Tibial nerve (tissue), 4 donors: ENCODE results near the gene NKAIN2. TPM values are rescaled to one million over a fixed set of nuclear protein-coding genes. Genes with fewer than 3 reads are reported as not detected.

Experiments
- DNase-seq, 2 donors: peaks; one replicate each; pipeline ENCODE4 v3.0.0-alpha.2; 2019; ENCODE audit warnings: low spot score in 2 of 2
- H3K27ac ChIP-seq, 4 donors: fragments of 200-600 bp; sonication (generic) in 3 of 4; one replicate each; pipeline ENCODE4 v1.5.1; 2017 to 2019; ENCODE audit warnings: mild to moderate bottlenecking in 1 of 4
- H3K27me3 ChIP-seq, 2 donors: fragments of 200-600 bp; sonication (generic) in 1 of 2; one replicate each; pipeline versions ENCODE4 v1.5.1 to v1.6.0; 2017 to 2019
- H3K36me3 ChIP-seq, 3 donors: fragments of 200-600 bp; sonication (generic); one replicate each; pipeline ENCODE4 v1.5.1; 2018 to 2019
- H3K4me1 ChIP-seq, 4 donors: fragments of 200-600 bp; sonication (generic) in 3 of 4; one replicate each; pipeline ENCODE4 v1.5.1; 2017 to 2019
- H3K4me3 ChIP-seq, 4 donors: fragments of 200-600 bp; sonication (generic) in 3 of 4; one replicate each; pipeline ENCODE4 v1.5.1; 2017 to 2019; ENCODE audit warnings: mild to moderate bottlenecking in 1 of 4, moderate library complexity in 1 of 4
- H3K9me3 ChIP-seq, 4 donors: fragments of 200-600 bp; sonication (generic) in 3 of 4; one replicate each; pipeline ENCODE4 v1.5.1; 2017 to 2019
- EP300 ChIP-seq, 2 donors: sonication (generic); formaldehyde crosslinking; IDR thresholded peaks; one replicate each; pipeline ENCODE4 v1.6.1; 2017; ENCODE audit warnings: antibody characterized with exemption in 2 of 2, mild to moderate bottlenecking in 1 of 2
- POLR2A ChIP-seq, 2 donors: fragments of 450-650 bp; IDR thresholded peaks; one replicate each; pipeline ENCODE4 v1.6.1; 2017; ENCODE audit warnings: antibody characterized with exemption in 2 of 2, mild to moderate bottlenecking in 2 of 2, moderate library complexity in 2 of 2
- WGBS, 2 donors: methylation state at CpG; one replicate each; pipeline ENCODE4 v1.1.5; 2018; 5-methylcytosine and 5-hydroxymethylcytosine counted together
- total RNA-seq, 4 donors: library from RNA; depleted of rRNA; stranded (reverse); fragments of >200 nt; gene quantifications; one replicate each; pipeline ENCODE4 v1.1.0, GENCODE V29; 2016
- TF ChIP-seq, protein P1 (sequence below), 5 experiments: fragments of 200-600 bp in 3 of 5; fragments of 450-650 bp in 2 of 5; sonication (generic) in 3 of 5; IDR thresholded peaks; one replicate each; pipeline ENCODE4 v1.5.1; 2016 to 2019; ENCODE audit warnings: antibody characterized with exemption in 5 of 5, mild to moderate bottlenecking in 3 of 5, moderate library complexity in 2 of 5

Gene NKAIN2
- total RNA-seq, 4 donors from 2014 or later: 8.1 to 20.8 (median 15.2) TPM

DNA sequence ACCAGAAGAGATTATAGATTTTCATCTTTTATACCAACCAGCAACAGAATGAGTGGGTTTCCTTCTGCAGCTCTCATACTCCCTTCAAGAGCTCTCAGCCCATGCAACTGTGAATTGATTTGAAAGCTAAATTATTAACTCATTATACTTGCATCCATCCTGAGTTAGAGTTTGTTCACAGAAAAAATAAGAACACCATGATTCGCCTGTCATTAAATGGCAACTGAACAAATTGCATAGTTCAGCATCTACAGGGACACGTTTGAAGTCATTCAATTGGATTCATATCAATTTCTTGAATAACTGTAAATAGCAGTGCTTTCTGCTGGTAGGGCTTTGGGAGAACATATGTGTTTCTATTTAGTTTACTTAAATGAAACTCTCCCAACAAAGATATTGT is 65.7 kb downstream of the NKAIN2 start:
- Histone ChIP-seq H3K4me3 (no peak overlapping the region), H3K27ac (no peak overlapping the region), H3K27me3 (no peaks in the 10 kb centered on the region), H3K9me3 (peaks cover 0 to 7% (median 0%) of the 10 kb centered on the region in 4 donors), H3K4me1 (no peaks in the 10 kb centered on the region), H3K36me3 (no peaks in the 10 kb centered on the region)
- DNase-seq: no peak
- no peak for TF ChIP-seq POLR2A (IDR thresholded peaks at IDR 0.05)
- TF ChIP-seq EP300 (IDR thresholded peaks at IDR 0.05): no peak
- TF ChIP-seq, protein P1, sequence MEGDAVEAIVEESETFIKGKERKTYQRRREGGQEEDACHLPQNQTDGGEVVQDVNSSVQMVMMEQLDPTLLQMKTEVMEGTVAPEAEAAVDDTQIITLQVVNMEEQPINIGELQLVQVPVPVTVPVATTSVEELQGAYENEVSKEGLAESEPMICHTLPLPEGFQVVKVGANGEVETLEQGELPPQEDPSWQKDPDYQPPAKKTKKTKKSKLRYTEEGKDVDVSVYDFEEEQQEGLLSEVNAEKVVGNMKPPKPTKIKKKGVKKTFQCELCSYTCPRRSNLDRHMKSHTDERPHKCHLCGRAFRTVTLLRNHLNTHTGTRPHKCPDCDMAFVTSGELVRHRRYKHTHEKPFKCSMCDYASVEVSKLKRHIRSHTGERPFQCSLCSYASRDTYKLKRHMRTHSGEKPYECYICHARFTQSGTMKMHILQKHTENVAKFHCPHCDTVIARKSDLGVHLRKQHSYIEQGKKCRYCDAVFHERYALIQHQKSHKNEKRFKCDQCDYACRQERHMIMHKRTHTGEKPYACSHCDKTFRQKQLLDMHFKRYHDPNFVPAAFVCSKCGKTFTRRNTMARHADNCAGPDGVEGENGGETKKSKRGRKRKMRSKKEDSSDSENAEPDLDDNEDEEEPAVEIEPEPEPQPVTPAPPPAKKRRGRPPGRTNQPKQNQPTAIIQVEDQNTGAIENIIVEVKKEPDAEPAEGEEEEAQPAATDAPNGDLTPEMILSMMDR (IDR thresholded peaks at IDR 0.05): no peak
- 37 to 46% methylated on average over 2 of the region's 2 CpGs for WGBS, 2 donors

DNA sequence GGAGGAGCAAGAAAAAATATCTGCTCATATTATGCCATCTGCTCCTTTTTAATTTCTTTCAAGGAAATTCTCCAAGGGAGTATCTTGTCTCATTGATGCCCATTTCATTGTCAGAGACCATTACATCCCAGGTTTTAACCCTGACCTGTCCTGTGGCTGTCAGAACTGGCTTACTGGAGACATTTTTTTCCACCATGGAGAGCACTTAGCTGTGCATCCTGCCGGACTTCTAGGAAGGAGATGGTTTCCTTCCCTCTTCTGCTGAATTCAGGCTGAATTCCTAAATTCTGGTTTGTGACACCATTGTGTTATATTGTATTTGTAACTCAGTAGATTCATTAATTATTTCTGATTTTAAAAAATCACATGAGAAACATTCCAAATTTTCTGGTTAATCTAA is 70.3 kb downstream of the NKAIN2 start:
- Histone ChIP-seq H3K4me1 (no peaks in the 10 kb centered on the region), H3K27me3 (no peaks in the 10 kb centered on the region), H3K36me3 (no peaks in the 10 kb centered on the region), H3K27ac (no peak overlapping the region), H3K9me3 (peaks cover 0 to 7% (median 0%) of the 10 kb centered on the region in 4 donors), H3K4me3 (no peak overlapping the region)
- no peak for DNase-seq
- 48 to 54% methylated on average over 1 of the region's 1 CpG for WGBS, 2 donors
- TF ChIP-seq, protein P1 (IDR thresholded peaks at IDR 0.05): no peak
- TF ChIP-seq EP300 (IDR thresholded peaks at IDR 0.05) (no peak), POLR2A (IDR thresholded peaks at IDR 0.05) (no peak)

DNA sequence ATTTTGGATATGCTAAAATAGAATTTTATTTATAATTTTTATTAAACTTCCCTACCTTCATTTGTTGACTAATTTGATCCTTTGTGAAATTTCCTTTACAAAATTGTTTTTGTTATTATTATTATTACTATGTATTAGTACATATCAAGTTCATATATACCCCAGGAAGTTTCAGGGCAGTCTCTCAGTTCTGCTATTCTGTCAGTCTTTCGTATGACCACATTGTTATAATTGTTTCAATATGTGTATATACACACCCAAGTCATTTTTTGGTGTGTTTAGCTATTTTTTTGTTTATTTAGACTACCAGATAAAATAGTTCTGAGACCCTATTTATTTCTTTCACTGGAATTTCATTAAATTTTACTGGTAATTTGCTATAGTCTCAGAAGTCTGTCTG is 72.1 kb downstream of the NKAIN2 start:
- Histone ChIP-seq H3K27me3 (no peaks in the 10 kb centered on the region), H3K27ac (no peak overlapping the region), H3K36me3 (no peaks in the 10 kb centered on the region), H3K4me1 (no peaks in the 10 kb centered on the region), H3K9me3 (peaks cover 0 to 7% (median 0%) of the 10 kb centered on the region in 4 donors), H3K4me3 (no peak overlapping the region)
- TF ChIP-seq POLR2A (IDR thresholded peaks at IDR 0.05) (no peak), EP300 (IDR thresholded peaks at IDR 0.05) (no peak)
- TF ChIP-seq, protein P1 (IDR thresholded peaks at IDR 0.05): no peak
- WGBS, 2 donors: 65 to 69% methylated on average over 1 of the region's 1 CpG
- no peak for DNase-seq

DNA sequence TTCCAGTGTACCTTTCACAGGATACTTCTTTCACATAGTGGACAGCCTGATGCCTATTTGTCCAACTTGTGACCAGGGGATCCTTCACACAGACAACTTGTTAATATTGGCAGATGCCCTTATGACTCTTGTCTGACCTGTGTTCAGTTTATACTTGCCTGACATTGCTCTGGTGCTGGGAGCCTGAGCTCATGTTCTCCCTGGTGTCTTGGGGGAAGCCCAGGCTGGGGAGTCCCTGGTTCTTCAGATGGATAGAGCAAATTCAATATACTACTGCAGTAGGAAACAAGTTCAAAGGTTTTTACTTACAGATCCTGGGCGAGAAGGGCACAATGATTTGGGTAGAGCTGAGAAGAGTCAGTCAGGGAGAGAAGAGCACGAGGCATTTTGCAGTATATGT is 76.1 kb downstream of the NKAIN2 start:
- WGBS, 2 donors: 90 to 94% methylated on average over 2 of the region's 2 CpGs

DNA sequence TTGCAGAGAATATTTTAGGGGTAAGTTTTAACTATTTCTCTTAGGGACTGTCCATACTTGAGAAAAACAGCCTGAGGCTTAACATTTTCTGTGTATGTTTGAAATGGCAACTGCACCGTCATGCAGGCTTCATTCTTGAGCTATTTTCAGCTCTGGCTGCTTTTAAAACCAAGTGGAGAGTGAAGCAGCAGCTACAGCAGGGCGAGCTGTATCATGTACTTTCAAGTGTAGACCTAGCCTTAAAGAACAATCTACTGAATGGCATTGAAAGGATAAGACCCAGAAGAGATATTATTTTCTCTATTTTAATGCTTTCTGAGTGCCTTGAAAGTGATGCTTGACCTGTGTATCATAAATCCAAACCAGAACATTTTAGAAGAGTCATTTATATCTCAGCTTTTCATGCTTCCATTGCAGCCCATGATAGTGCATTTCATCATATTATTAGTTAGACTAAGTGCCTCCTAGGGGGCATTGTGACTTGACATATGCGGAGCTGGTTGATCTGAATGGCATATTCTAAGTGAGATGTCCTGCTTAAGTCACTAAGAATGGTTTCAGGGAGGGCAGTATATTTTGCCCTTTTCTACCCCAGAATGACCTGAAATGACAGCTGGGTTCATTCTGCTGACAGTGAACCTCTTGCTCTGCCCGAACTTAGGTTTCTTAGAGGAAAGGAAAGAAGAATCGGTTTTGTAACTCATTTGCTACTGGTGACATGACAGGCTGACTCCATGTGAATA is 85.3 kb downstream of the NKAIN2 start:
- H3K4me3 ChIP-seq: no peak overlapping the region
- no peaks in the 10 kb centered on the region for H3K4me1 ChIP-seq
- 70 to 71% methylated on average over 5 of the region's 5 CpGs for WGBS, 2 donors
- H3K27me3 ChIP-seq: no peaks in the 10 kb centered on the region
- no peak for DNase-seq
- H3K9me3 ChIP-seq: no peaks in the 10 kb centered on the region
- no peaks in the 10 kb centered on the region for H3K36me3 ChIP-seq
- no peak overlapping the region for H3K27ac ChIP-seq
- TF ChIP-seq POLR2A (IDR thresholded peaks at IDR 0.05) (no peak), EP300 (IDR thresholded peaks at IDR 0.05) (no peak)
- TF ChIP-seq, protein P1 (IDR thresholded peaks at IDR 0.05): no peak

More for the DNA sequence above, 76.1 kb downstream of the NKAIN2 start:
- no peak for DNase-seq
- Histone ChIP-seq H3K4me1 (no peaks in the 10 kb centered on the region), H3K36me3 (no peaks in the 10 kb centered on the region), H3K4me3 (no peak overlapping the region), H3K27ac (no peak overlapping the region), H3K9me3 (no peaks in the 10 kb centered on the region), H3K27me3 (no peaks in the 10 kb centered on the region)
- TF ChIP-seq POLR2A (IDR thresholded peaks at IDR 0.05) (no peak), EP300 (IDR thresholded peaks at IDR 0.05) (no peak)
- TF ChIP-seq, protein P1 (IDR thresholded peaks at IDR 0.05): no peak
